Neuron (in vitro differentiated cells): ENCODE measurements around the gene PJA1.

Experiments used
- H2AFZ ChIP-seq: one replicate; pipeline ENCODE4 v1.6.1; 2013; ENCODE audit warnings: low read depth, mild to moderate bottlenecking, inconsistent platforms, low read length, moderate library complexity
- H3K27me3 ChIP-seq: one replicate; pipeline ENCODE4 v1.6.1; 2013; ENCODE audit warnings: low read length; ENCODE audit not compliant: insufficient read depth
- H3K36me3 ChIP-seq: one replicate; pipeline ENCODE4 v1.6.1; 2013; ENCODE audit warnings: low read length; ENCODE audit not compliant: insufficient read depth
- H3K4me1 ChIP-seq: one replicate; pipeline ENCODE4 v1.6.1; 2013; ENCODE audit warnings: low read length; ENCODE audit not compliant: insufficient read depth
- H3K4me3 ChIP-seq: 2 replicates; pipeline ENCODE4 v1.5.1; 2013; ENCODE audit warnings: mild to moderate bottlenecking, low read length, moderate library complexity
- H3K9me3 ChIP-seq: one replicate; pipeline ENCODE4 v1.6.1; 2013; ENCODE audit warnings: low read length

Gene PJA1

GRCh38 chrX:69165087-69165651 is at the start of gene PJA1:
Gene PJA1 (minus strand): TSS chrX:69165453. CDS start chrX:69163073, 2,380 bp downstream.
- Histone ChIP-seq H3K27me3 (peaks cover 2% of the 10 kb centered on the region), H2AFZ (peak within 1 kb of the TSS; percentile 41), H3K4me3 (peak within 1 kb of the TSS; percentile 70), H3K36me3 (peaks cover 22% of the 10 kb centered on the region), H3K4me1 (peaks cover 9% of the 10 kb centered on the region), H3K9me3 (peaks cover 4% of the 10 kb centered on the region)

GRCh38 chrX:69214463-69214862 is 49.2 kb upstream of the PJA1 start:
- H3K4me3 ChIP-seq: no peak overlapping the region
- H3K27me3 ChIP-seq: no peaks in the 10 kb centered on the region
- no peak overlapping the region for H2AFZ ChIP-seq
- H3K36me3 ChIP-seq: no peaks in the 10 kb centered on the region
- peaks cover 5% of the 10 kb centered on the region for H3K4me1 ChIP-seq
- H3K9me3 ChIP-seq: no peaks in the 10 kb centered on the region

GRCh38 chrX:69211701-69212100 is 46.4 kb upstream of the PJA1 start:
- Histone ChIP-seq H3K4me1 (peaks cover 5% of the 10 kb centered on the region), H3K4me3 (no peak overlapping the region), H2AFZ (no peak overlapping the region), H3K27me3 (no peaks in the 10 kb centered on the region), H3K9me3 (no peaks in the 10 kb centered on the region), H3K36me3 (no peaks in the 10 kb centered on the region)

- no peak overlapping the region for H2AFZ ChIP-seq
- peaks cover 2% of the 10 kb centered on the region for H3K4me1 ChIP-seq
- no peaks in the 10 kb centered on the region for H3K36me3 ChIP-seq
- no peaks in the 10 kb centered on the region for H3K27me3 ChIP-seq
- no peaks in the 10 kb centered on the region for H3K9me3 ChIP-seq
- H3K4me3 ChIP-seq: no peak overlapping the region
Observed at GRCh38 chrX:69210581-69210980, 45.3 kb upstream of the PJA1 start.

GRCh38 chrX:69207216-69207615 is 42.0 kb upstream of the PJA1 start:
- Histone ChIP-seq H3K36me3 (no peaks in the 10 kb centered on the region), H3K4me1 (no peaks in the 10 kb centered on the region), H3K27me3 (no peaks in the 10 kb centered on the region), H2AFZ (no peak overlapping the region), H3K9me3 (no peaks in the 10 kb centered on the region), H3K4me3 (no peak overlapping the region)

- Histone ChIP-seq H3K4me1 (no peaks in the 10 kb centered on the region), H3K36me3 (no peaks in the 10 kb centered on the region), H3K4me3 (no peak overlapping the region), H3K9me3 (no peaks in the 10 kb centered on the region), H2AFZ (no peak overlapping the region), H3K27me3 (no peaks in the 10 kb centered on the region)
Observed at GRCh38 chrX:69203638-69204037, 38.4 kb upstream of the PJA1 start.

- Histone ChIP-seq H3K4me1 (peaks cover 5% of the 10 kb centered on the region), H3K27me3 (no peaks in the 10 kb centered on the region), H3K36me3 (no peaks in the 10 kb centered on the region), H2AFZ (no peak overlapping the region), H3K4me3 (no peak overlapping the region), H3K9me3 (no peaks in the 10 kb centered on the region)
Observed at GRCh38 chrX:69197690-69198089, 32.4 kb upstream of the PJA1 start.

GRCh38 chrX:69196666-69197065 is 31.4 kb upstream of the PJA1 start:
- Histone ChIP-seq H3K36me3 (no peaks in the 10 kb centered on the region), H2AFZ (no peak overlapping the region), H3K9me3 (no peaks in the 10 kb centered on the region), H3K4me1 (peaks cover 5% of the 10 kb centered on the region), H3K4me3 (no peak overlapping the region), H3K27me3 (no peaks in the 10 kb centered on the region)

GRCh38 chrX:69195810-69196209 is 30.6 kb upstream of the PJA1 start:
- Histone ChIP-seq H2AFZ (no peak overlapping the region), H3K4me3 (no peak overlapping the region), H3K4me1 (peaks cover 5% of the 10 kb centered on the region), H3K36me3 (no peaks in the 10 kb centered on the region), H3K27me3 (no peaks in the 10 kb centered on the region), H3K9me3 (no peaks in the 10 kb centered on the region)

GRCh38 chrX:69195192-69195591 is 29.9 kb upstream of the PJA1 start:
- H3K27me3 ChIP-seq: no peaks in the 10 kb centered on the region
- H2AFZ ChIP-seq: no peak overlapping the region
- H3K9me3 ChIP-seq: no peaks in the 10 kb centered on the region
- no peak overlapping the region for H3K4me3 ChIP-seq
- peaks cover 5% of the 10 kb centered on the region for H3K4me1 ChIP-seq
- H3K36me3 ChIP-seq: no peaks in the 10 kb centered on the region

GRCh38 chrX:69192603-69193002 is 27.4 kb upstream of the PJA1 start:
- no peaks in the 10 kb centered on the region for H3K27me3 ChIP-seq
- H2AFZ ChIP-seq: no peak overlapping the region
- H3K4me1 ChIP-seq: peaks cover 3% of the 10 kb centered on the region
- no peak overlapping the region for H3K4me3 ChIP-seq
- H3K9me3 ChIP-seq: no peaks in the 10 kb centered on the region
- no peaks in the 10 kb centered on the region for H3K36me3 ChIP-seq

GRCh38 chrX:69189576-69190371 is 24.5 kb upstream of the PJA1 start:
- Histone ChIP-seq H3K27me3 (peaks cover 3% of the 10 kb centered on the region), H3K36me3 (no peaks in the 10 kb centered on the region), H3K4me1 (peaks cover 3% of the 10 kb centered on the region), H2AFZ (no peak overlapping the region), H3K9me3 (no peaks in the 10 kb centered on the region), H3K4me3 (no peak overlapping the region)

- Histone ChIP-seq H3K36me3 (no peaks in the 10 kb centered on the region), H3K4me3 (no peak overlapping the region), H3K27me3 (peaks cover 3% of the 10 kb centered on the region), H3K4me1 (peaks cover 3% of the 10 kb centered on the region), H2AFZ (no peak overlapping the region), H3K9me3 (no peaks in the 10 kb centered on the region)
Observed at GRCh38 chrX:69186651-69187050, 21.4 kb upstream of the PJA1 start.
